ENCODE measurements around the gene CHST11. TPM values are rescaled to one million over a fixed set of nuclear protein-coding genes. Genes with fewer than 3 reads are reported as not detected.

The CHST11 gene
- total and polyA plus RNA-seq, 9 of the 15 experiments (the other 6 are each of a cell fraction or from before 2014, with no cell fraction given), result 2.3 to 38.7 (median 15.0) TPM

- TF ChIP-seq, protein P1, sequence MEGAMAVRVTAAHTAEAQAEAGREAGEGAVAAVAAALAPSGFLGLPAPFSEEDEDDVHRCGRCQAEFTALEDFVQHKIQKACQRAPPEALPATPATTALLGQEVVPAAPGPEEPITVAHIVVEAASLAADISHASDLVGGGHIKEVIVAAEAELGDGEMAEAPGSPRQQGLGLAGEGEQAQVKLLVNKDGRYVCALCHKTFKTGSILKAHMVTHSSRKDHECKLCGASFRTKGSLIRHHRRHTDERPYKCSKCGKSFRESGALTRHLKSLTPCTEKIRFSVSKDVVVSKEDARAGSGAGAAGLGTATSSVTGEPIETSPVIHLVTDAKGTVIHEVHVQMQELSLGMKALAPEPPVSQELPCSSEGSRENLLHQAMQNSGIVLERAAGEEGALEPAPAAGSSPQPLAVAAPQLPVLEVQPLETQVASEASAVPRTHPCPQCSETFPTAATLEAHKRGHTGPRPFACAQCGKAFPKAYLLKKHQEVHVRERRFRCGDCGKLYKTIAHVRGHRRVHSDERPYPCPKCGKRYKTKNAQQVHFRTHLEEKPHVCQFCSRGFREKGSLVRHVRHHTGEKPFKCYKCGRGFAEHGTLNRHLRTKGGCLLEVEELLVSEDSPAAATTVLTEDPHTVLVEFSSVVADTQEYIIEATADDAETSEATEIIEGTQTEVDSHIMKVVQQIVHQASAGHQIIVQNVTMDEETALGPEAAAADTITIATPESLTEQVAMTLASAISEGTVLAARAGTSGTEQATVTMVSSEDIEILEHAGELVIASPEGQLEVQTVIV (CRISPR knock-in tag; IDR thresholded peaks at IDR 0.05; ENCODE audit: borderline replicate concordance), result no peak
- TF ChIP-seq KDM2B (CRISPR knock-in tag; IDR thresholded peaks at IDR 0.05) (no peak), CXXC5 (CRISPR knock-in tag; IDR thresholded peaks at IDR 0.05) (no peak), SAP30 (IDR thresholded peaks at IDR 0.05; ENCODE audit: borderline replicate concordance, insufficient read depth, low read depth, low read length, poor library complexity, severe bottlenecking) (no peak), MXI1 (IDR thresholded peaks at IDR 0.05; ENCODE audit: low read depth, low read length) (no peak)
- TF ChIP-seq, protein P2, sequence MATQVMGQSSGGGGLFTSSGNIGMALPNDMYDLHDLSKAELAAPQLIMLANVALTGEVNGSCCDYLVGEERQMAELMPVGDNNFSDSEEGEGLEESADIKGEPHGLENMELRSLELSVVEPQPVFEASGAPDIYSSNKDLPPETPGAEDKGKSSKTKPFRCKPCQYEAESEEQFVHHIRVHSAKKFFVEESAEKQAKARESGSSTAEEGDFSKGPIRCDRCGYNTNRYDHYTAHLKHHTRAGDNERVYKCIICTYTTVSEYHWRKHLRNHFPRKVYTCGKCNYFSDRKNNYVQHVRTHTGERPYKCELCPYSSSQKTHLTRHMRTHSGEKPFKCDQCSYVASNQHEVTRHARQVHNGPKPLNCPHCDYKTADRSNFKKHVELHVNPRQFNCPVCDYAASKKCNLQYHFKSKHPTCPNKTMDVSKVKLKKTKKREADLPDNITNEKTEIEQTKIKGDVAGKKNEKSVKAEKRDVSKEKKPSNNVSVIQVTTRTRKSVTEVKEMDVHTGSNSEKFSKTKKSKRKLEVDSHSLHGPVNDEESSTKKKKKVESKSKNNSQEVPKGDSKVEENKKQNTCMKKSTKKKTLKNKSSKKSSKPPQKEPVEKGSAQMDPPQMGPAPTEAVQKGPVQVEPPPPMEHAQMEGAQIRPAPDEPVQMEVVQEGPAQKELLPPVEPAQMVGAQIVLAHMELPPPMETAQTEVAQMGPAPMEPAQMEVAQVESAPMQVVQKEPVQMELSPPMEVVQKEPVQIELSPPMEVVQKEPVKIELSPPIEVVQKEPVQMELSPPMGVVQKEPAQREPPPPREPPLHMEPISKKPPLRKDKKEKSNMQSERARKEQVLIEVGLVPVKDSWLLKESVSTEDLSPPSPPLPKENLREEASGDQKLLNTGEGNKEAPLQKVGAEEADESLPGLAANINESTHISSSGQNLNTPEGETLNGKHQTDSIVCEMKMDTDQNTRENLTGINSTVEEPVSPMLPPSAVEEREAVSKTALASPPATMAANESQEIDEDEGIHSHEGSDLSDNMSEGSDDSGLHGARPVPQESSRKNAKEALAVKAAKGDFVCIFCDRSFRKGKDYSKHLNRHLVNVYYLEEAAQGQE (IDR thresholded peaks at IDR 0.05; ENCODE audit: borderline replicate concordance), result no peak
- TF ChIP-seq, protein P2 (CRISPR knock-in tag; IDR thresholded peaks at IDR 0.05; ENCODE audit: low read depth), result no peak
- TF ChIP-seq, protein P3, sequence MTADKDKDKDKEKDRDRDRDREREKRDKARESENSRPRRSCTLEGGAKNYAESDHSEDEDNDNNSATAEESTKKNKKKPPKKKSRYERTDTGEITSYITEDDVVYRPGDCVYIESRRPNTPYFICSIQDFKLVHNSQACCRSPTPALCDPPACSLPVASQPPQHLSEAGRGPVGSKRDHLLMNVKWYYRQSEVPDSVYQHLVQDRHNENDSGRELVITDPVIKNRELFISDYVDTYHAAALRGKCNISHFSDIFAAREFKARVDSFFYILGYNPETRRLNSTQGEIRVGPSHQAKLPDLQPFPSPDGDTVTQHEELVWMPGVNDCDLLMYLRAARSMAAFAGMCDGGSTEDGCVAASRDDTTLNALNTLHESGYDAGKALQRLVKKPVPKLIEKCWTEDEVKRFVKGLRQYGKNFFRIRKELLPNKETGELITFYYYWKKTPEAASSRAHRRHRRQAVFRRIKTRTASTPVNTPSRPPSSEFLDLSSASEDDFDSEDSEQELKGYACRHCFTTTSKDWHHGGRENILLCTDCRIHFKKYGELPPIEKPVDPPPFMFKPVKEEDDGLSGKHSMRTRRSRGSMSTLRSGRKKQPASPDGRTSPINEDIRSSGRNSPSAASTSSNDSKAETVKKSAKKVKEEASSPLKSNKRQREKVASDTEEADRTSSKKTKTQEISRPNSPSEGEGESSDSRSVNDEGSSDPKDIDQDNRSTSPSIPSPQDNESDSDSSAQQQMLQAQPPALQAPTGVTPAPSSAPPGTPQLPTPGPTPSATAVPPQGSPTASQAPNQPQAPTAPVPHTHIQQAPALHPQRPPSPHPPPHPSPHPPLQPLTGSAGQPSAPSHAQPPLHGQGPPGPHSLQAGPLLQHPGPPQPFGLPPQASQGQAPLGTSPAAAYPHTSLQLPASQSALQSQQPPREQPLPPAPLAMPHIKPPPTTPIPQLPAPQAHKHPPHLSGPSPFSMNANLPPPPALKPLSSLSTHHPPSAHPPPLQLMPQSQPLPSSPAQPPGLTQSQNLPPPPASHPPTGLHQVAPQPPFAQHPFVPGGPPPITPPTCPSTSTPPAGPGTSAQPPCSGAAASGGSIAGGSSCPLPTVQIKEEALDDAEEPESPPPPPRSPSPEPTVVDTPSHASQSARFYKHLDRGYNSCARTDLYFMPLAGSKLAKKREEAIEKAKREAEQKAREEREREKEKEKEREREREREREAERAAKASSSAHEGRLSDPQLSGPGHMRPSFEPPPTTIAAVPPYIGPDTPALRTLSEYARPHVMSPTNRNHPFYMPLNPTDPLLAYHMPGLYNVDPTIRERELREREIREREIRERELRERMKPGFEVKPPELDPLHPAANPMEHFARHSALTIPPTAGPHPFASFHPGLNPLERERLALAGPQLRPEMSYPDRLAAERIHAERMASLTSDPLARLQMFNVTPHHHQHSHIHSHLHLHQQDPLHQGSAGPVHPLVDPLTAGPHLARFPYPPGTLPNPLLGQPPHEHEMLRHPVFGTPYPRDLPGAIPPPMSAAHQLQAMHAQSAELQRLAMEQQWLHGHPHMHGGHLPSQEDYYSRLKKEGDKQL (CRISPR knock-in tag; IDR thresholded peaks at IDR 0.05; ENCODE audit: borderline replicate concordance), result no peak
These were observed 342.7 kb downstream of the CHST11 start (continued) for GRCh38 chr12:104799458-104799857.
